Stimulated activated memory B cell treated with anti-CD40 and anti-IgM and Interleukin-4, amounts not matched to agents 10 μg/mL and 1 μg/mL and 100 μg/mL, for 72 hours (primary cell): Measurements from ENCODE around the gene SH3PXD2B.

Source experiments
- ATAC-seq: fragments of 150-1000 bp; cut with Tn5 transposase; 2 replicates; pipeline ENCODE4 v1.10.0; 2021
- H3K27ac Mint-ChIP-seq: one replicate; pipeline ENCODE4 v1.8.0; 2022; ENCODE audit warnings: mild to moderate bottlenecking, mixed read lengths
- H3K27me3 Mint-ChIP-seq: one replicate; pipeline ENCODE4 v1.8.0; 2022; ENCODE audit warnings: mixed read lengths
- H3K36me3 Mint-ChIP-seq: one replicate; pipeline ENCODE4 v1.8.0; 2022; ENCODE audit warnings: mixed read lengths
- H3K4me1 Mint-ChIP-seq: one replicate; pipeline ENCODE4 v1.8.0; 2022; ENCODE audit warnings: mixed read lengths
- H3K4me3 Mint-ChIP-seq: one replicate; pipeline ENCODE4 v1.8.0; 2022; ENCODE audit warnings: mild to moderate bottlenecking, moderate library complexity, mixed read lengths
- H3K9me3 Mint-ChIP-seq: one replicate; pipeline ENCODE4 v1.8.0; 2022; ENCODE audit warnings: mixed read lengths

The SH3PXD2B gene

GRCh38 chr5:172477466-172477865 lies 23.1 kb upstream of the SH3PXD2B start:
- ATAC-seq = no peak
- Mint-ChIP-seq H3K9me3 (no peaks in the 10 kb centered on the region), H3K27me3 (peaks cover 11% of the 10 kb centered on the region), H3K36me3 (no peaks in the 10 kb centered on the region), H3K4me3 (no peak overlapping the region), H3K27ac (no peak overlapping the region), H3K4me1 (no peaks in the 10 kb centered on the region)

- ATAC-seq = no peak
These were observed 20.0 kb upstream of the SH3PXD2B start for GRCh38 chr5:172474293-172474692.

GRCh38 chr5:172473427-172473826 lies 19.1 kb upstream of the SH3PXD2B start:
- Mint-ChIP-seq H3K27ac (no peak overlapping the region), H3K36me3 (no peaks in the 10 kb centered on the region), H3K4me1 (no peaks in the 10 kb centered on the region), H3K4me3 (no peak overlapping the region), H3K27me3 (peaks cover 35% of the 10 kb centered on the region), H3K9me3 (peaks cover 3% of the 10 kb centered on the region)
- no peak for ATAC-seq

More at GRCh38 chr5:172474293-172474692, 20.0 kb upstream of the SH3PXD2B start:
- Mint-ChIP-seq H3K27ac (no peak overlapping the region), H3K4me3 (no peak overlapping the region), H3K4me1 (no peaks in the 10 kb centered on the region), H3K9me3 (no peaks in the 10 kb centered on the region), H3K36me3 (no peaks in the 10 kb centered on the region), H3K27me3 (peaks cover 29% of the 10 kb centered on the region)

- H3K27ac Mint-ChIP-seq = no peak overlapping the region
- no peak for ATAC-seq
- no peaks in the 10 kb centered on the region for H3K4me1 Mint-ChIP-seq
- H3K4me3 Mint-ChIP-seq = no peak overlapping the region
- no peaks in the 10 kb centered on the region for H3K36me3 Mint-ChIP-seq
- peaks cover 8% of the 10 kb centered on the region for H3K9me3 Mint-ChIP-seq
- H3K27me3 Mint-ChIP-seq = peaks cover 38% of the 10 kb centered on the region
These were observed 15.4 kb upstream of the SH3PXD2B start for GRCh38 chr5:172469697-172470096.

- ATAC-seq = no peak
- Mint-ChIP-seq H3K27me3 (peaks cover 24% of the 10 kb centered on the region), H3K4me1 (no peaks in the 10 kb centered on the region), H3K9me3 (peaks cover 10% of the 10 kb centered on the region), H3K27ac (no peak overlapping the region), H3K4me3 (no peak overlapping the region), H3K36me3 (no peaks in the 10 kb centered on the region)
These were observed 11.7 kb upstream of the SH3PXD2B start for GRCh38 chr5:172466062-172466461.

GRCh38 chr5:172463031-172463430 lies 8.7 kb upstream of the SH3PXD2B start:
- ATAC-seq = no peak
- Mint-ChIP-seq H3K36me3 (no peaks in the 10 kb centered on the region), H3K9me3 (peaks cover 6% of the 10 kb centered on the region), H3K27ac (no peak overlapping the region), H3K4me1 (no peaks in the 10 kb centered on the region), H3K4me3 (no peak overlapping the region), H3K27me3 (peaks cover 27% of the 10 kb centered on the region)

GRCh38 chr5:172459783-172460165 lies 5.4 kb upstream of the SH3PXD2B start:
- H3K4me1 Mint-ChIP-seq = peaks cover 4% of the 10 kb centered on the region
- ATAC-seq = no peak
- H3K9me3 Mint-ChIP-seq = peaks cover 5% of the 10 kb centered on the region
- no peaks in the 10 kb centered on the region for H3K36me3 Mint-ChIP-seq
- no peak overlapping the region for H3K4me3 Mint-ChIP-seq
- no peak overlapping the region for H3K27ac Mint-ChIP-seq
- peaks cover 59% of the 10 kb centered on the region for H3K27me3 Mint-ChIP-seq

GRCh38 chr5:172458976-172459782 lies 4.9 kb upstream of the SH3PXD2B start:
- peaks cover 7% of the 10 kb centered on the region for H3K4me1 Mint-ChIP-seq
- H3K36me3 Mint-ChIP-seq = no peaks in the 10 kb centered on the region
- H3K4me3 Mint-ChIP-seq = no peak overlapping the region
- no peak overlapping the region for H3K27ac Mint-ChIP-seq
- H3K27me3 Mint-ChIP-seq = peaks cover 63% of the 10 kb centered on the region
- peaks cover 5% of the 10 kb centered on the region for H3K9me3 Mint-ChIP-seq
- ATAC-seq = no peak

- no peaks in the 10 kb centered on the region for H3K36me3 Mint-ChIP-seq
- peaks cover 3% of the 10 kb centered on the region for H3K9me3 Mint-ChIP-seq
- H3K4me3 Mint-ChIP-seq = no peak overlapping the region
- peaks cover 18% of the 10 kb centered on the region for H3K4me1 Mint-ChIP-seq
- H3K27me3 Mint-ChIP-seq = peaks cover 83% of the 10 kb centered on the region
- ATAC-seq = no peak
- H3K27ac Mint-ChIP-seq = no peak overlapping the region
These were observed 1.9 kb upstream of the SH3PXD2B start for GRCh38 chr5:172456076-172456722.

GRCh38 chr5:172455511-172456061 lies 1.3 kb upstream of the SH3PXD2B start:
- no peak for ATAC-seq
- Mint-ChIP-seq H3K4me1 (peaks cover 18% of the 10 kb centered on the region), H3K4me3 (no peak overlapping the region), H3K27me3 (peaks cover 86% of the 10 kb centered on the region), H3K9me3 (peaks cover 3% of the 10 kb centered on the region), H3K36me3 (no peaks in the 10 kb centered on the region), H3K27ac (no peak overlapping the region)

GRCh38 chr5:172455087-172455381 lies 709 bp upstream of the SH3PXD2B start:
- H3K4me1 Mint-ChIP-seq = peaks cover 18% of the 10 kb centered on the region
- peak overlapping the region; percentile 63 for H3K4me3 Mint-ChIP-seq
- no peak overlapping the region for H3K27ac Mint-ChIP-seq
- H3K36me3 Mint-ChIP-seq = no peaks in the 10 kb centered on the region
- peaks cover 91% of the 10 kb centered on the region for H3K27me3 Mint-ChIP-seq
- ATAC-seq = no peak
- H3K9me3 Mint-ChIP-seq = peaks cover 3% of the 10 kb centered on the region

- H3K27ac Mint-ChIP-seq = no peak overlapping the region
- peak; percentile 32 for ATAC-seq
- peaks cover 18% of the 10 kb centered on the region for H3K4me1 Mint-ChIP-seq
- peak overlapping the region; percentile 79 for H3K4me3 Mint-ChIP-seq
- H3K36me3 Mint-ChIP-seq = no peaks in the 10 kb centered on the region
- H3K27me3 Mint-ChIP-seq = peaks cover 91% of the 10 kb centered on the region
- peaks cover 3% of the 10 kb centered on the region for H3K9me3 Mint-ChIP-seq
These were observed 353 bp downstream of the SH3PXD2B start for GRCh38 chr5:172453986-172454357.

- no peak for ATAC-seq
- Mint-ChIP-seq H3K36me3 (no peaks in the 10 kb centered on the region), H3K4me3 (peak overlapping the region; percentile 79), H3K27me3 (peaks cover 89% of the 10 kb centered on the region), H3K9me3 (peaks cover 3% of the 10 kb centered on the region), H3K4me1 (peaks cover 18% of the 10 kb centered on the region), H3K27ac (no peak overlapping the region)
These were observed 929 bp downstream of the SH3PXD2B start for GRCh38 chr5:172453206-172453985.

GRCh38 chr5:172452398-172453205 lies 1.7 kb downstream of the SH3PXD2B start:
- Mint-ChIP-seq H3K27ac (no peak overlapping the region), H3K27me3 (peaks cover 83% of the 10 kb centered on the region), H3K9me3 (peaks cover 3% of the 10 kb centered on the region), H3K4me3 (no peak overlapping the region), H3K4me1 (peaks cover 18% of the 10 kb centered on the region), H3K36me3 (no peaks in the 10 kb centered on the region)
- ATAC-seq = no peak

GRCh38 chr5:172451771-172452197 lies 2.5 kb downstream of the SH3PXD2B start:
- ATAC-seq = no peak
- Mint-ChIP-seq H3K4me1 (peaks cover 18% of the 10 kb centered on the region), H3K9me3 (no peaks in the 10 kb centered on the region), H3K27me3 (peaks cover 79% of the 10 kb centered on the region), H3K4me3 (no peak overlapping the region), H3K27ac (no peak overlapping the region), H3K36me3 (no peaks in the 10 kb centered on the region)
